Erythroblast (primary cell): Measurements from ENCODE around the gene ADAMTS2.

Experiments used
- GATA1 ChIP-seq: IDR thresholded peaks from 2 replicates; pipeline ENCODE4 v1.6.1; 2011; ENCODE audit warnings: low read depth, mild to moderate bottlenecking, control low read depth, low read length, moderate library complexity
- POLR2A ChIP-seq: IDR thresholded peaks from 2 replicates; pipeline ENCODE4 v1.6.1; 2011; ENCODE audit warnings: mild to moderate bottlenecking, low read length

DNA sequence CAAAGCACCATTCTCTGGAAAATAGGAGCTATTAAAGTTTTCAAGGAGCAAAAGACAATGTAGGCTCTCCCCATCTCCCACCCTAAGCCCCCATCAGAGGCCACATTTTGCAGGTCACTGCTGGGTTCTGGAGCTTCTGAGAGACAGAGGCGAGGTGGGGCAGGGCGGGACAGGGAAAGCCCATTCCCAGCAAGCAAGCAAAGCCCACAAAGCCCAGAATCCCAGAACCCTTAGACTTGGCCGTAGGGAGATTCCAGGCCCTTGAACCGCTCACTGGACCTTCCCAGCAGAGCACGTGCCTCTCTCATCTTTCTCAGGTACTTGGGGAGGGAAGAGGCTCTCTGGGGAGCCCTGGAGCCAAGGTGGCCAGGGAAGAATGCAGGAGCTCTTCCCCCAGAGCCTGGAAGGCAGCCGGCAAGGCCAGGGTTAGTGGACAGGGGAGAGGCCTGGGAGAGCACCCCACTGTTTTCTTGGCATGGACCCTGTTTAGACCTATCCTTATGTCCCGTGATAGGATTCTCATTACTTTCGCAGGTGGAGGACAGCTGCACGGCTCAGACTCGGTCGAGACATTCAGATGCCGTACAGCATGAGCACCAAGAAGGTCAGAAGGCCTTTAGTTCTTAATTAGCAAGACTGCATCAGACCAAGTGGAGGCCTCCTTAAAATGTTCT is 232.7 kb downstream of the ADAMTS2 start:
- no peak for TF ChIP-seq POLR2A
- TF ChIP-seq GATA1: no peak
